Cardiac fibroblast (primary cell): ENCODE measurements around the gene CD93.

ENCODE experiments used
- DNase-seq, 2 donors: peaks; one replicate each; pipeline versions ENCODE4 v3.0.0 to v3.0.0-alpha.2; 2010; ENCODE audit warnings: low read depth in 2 of 2
- H3K4me3 ChIP-seq, 2 donors: replicated peaks in 1 of 2; 1 replicate in 1 of 2; 2 replicates in 1 of 2; pipeline ENCODE4 v1.5.1; 2011; ENCODE audit warnings: low read depth in 2 of 2, low read length in 2 of 2, mild to moderate bottlenecking in 2 of 2, moderate library complexity in 1 of 2
- TF ChIP-seq, protein P1 (sequence below): IDR thresholded peaks from one replicate; pipeline ENCODE4 v1.5.1; 2011; ENCODE audit warnings: low read depth, mild to moderate bottlenecking, low read length, inconsistent platforms

CD93 gene

DNA sequence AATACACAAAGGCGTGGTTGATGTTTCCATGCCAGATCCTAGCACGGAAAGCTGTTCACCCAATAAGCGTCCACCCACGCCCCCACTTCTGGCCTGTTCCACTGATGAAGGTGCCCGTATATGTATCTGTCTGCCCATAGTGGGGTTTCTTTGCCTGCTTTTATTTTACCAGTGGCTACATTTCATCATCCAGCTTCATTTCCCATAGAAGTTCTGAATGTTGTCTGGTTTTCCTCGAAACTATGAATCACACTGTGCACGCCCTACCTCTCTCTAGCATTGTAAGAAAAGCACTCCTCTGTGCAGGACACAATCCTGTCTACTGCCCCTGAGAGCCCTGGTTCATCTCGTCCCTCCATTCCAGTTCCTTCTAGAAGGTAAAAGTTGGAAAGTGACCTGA, 8.8 kb upstream of the CD93 start:
- H3K4me3 ChIP-seq = no peak overlapping the region
- TF ChIP-seq, protein P1, sequence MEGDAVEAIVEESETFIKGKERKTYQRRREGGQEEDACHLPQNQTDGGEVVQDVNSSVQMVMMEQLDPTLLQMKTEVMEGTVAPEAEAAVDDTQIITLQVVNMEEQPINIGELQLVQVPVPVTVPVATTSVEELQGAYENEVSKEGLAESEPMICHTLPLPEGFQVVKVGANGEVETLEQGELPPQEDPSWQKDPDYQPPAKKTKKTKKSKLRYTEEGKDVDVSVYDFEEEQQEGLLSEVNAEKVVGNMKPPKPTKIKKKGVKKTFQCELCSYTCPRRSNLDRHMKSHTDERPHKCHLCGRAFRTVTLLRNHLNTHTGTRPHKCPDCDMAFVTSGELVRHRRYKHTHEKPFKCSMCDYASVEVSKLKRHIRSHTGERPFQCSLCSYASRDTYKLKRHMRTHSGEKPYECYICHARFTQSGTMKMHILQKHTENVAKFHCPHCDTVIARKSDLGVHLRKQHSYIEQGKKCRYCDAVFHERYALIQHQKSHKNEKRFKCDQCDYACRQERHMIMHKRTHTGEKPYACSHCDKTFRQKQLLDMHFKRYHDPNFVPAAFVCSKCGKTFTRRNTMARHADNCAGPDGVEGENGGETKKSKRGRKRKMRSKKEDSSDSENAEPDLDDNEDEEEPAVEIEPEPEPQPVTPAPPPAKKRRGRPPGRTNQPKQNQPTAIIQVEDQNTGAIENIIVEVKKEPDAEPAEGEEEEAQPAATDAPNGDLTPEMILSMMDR = no peak
- DNase-seq = peak; percentile 64 to 69

DNA sequence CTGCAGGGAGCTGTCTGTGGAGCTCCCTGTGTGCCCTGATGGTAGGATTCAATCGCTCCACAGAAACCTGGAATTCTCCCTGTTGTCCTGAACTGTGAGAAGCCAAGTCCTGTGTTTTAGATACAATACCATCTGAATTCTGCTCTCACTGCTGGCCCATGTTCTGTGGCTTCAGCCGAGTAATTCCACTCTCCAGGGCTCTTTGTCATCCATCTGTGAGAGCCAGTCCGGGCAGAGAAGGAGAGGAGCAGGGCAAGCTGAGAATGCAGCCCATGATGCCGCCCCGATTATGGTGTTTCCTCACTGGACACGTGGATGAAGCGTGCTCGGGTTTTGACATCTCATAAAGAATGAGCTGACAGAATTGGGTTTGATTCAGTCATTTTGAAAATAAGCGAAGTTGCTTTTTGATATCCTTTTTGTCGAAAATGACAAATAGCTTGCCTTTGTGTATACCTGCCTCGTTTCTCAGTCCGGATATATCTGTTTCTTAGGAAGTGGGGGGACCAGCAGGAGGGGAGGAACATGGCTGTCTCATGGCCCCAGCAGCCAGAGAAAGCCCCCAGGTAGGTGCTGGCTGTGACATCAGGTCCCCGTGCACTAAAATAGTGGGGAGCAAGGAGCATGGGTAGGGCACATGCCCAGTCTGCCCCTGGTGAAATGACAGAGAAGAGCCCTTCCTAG, 8.2 kb upstream of the CD93 start:
- TF ChIP-seq, protein P1 = no peak
- no peak overlapping the region for H3K4me3 ChIP-seq
- DNase-seq = no peak

- no peak overlapping the region for H3K4me3 ChIP-seq
- DNase-seq = no peak
- TF ChIP-seq, protein P1 = no peak
These were observed 7.5 kb upstream of the CD93 start for GRCh38 chr20:23093613-23094012.

DNA sequence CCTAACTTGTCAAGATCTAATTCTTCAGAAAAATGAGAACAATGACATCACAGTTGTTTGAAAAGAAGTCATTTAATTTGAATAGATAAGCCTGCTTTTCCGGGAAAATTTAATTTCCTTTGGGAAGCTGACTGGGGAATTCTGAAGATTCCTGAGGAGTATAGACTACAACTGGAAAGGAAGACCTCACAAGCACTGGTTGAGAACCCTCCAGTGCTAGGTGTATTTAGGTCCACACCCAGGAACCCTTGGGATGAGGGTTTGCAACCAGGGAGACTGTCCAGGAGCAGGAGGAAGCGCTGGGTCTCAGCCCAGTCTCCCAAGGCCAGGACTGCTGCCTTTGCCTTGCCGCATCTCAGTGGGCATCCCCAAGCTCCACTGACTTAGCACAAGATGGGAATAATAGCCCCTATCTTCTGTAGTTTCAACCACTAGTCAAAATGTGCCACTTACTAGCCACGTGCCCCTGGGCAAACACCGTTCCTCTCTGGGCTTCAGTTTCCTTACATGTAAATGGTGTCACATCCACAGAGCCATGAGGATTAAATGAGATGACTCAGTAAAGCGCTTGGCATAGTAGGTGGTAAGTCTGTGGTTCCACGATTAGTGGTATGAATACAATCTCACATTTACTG, 6.9 kb upstream of the CD93 start:
- TF ChIP-seq, protein P1 = no peak
- no peak for DNase-seq
- H3K4me3 ChIP-seq = no peak overlapping the region

- no peak overlapping the region for H3K4me3 ChIP-seq
- TF ChIP-seq, protein P1 = no peak
- peak; percentile 21 to 36 for DNase-seq
These were observed 6.2 kb upstream of the CD93 start for GRCh38 chr20:23092384-23092756.

DNA sequence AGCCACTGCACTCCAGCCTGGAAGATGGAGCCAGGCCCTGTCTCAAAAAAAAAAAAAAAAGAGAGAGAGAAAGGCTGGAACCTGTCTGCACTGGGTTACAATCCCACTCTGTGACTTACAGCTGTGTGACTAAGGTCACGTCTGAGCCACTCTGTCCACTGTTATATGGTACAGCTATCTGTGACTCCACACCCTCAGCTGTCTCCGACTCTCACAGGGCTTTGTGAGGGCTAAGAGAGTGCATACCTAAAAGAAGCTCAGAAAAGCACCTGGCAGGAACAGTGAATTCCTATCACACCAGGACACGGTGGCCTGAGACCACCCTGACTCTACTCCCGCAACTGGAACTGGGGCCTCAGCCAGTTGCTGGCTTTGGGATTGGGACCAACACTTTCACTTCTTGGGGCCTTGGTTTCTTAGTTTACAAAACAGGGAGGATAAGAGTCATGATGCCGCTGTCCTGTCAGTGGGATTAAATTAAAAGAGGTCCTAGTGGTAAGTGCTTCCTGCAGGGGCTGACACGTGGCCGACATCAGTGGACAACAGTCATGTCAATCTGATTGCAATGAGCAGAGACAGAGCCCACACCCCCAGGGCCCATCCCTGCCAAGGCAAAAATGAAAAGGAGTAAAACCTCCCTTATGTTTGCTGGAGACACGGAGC, 5.7 kb upstream of the CD93 start:
- DNase-seq = no peak
- no peak overlapping the region for H3K4me3 ChIP-seq
- TF ChIP-seq, protein P1 = no peak
